SH-SY5Y (cell line): Measurements from ENCODE around the gene RAP1GDS1.

Experiments
- GATA2 ChIP-seq: IDR thresholded peaks from 2 replicates; pipeline ENCODE4 v1.6.1; 2011; ENCODE audit warnings: mild to moderate bottlenecking, low read depth, low read length
- GATA3 ChIP-seq: IDR thresholded peaks from 2 replicates; pipeline ENCODE4 v1.6.1; 2011; ENCODE audit warnings: low read depth, mild to moderate bottlenecking, low read length, moderate library complexity

- TF ChIP-seq GATA3 (no peak), GATA2 (no peak)
These were observed 30.2 kb upstream of the RAP1GDS1 start for GRCh38 chr4:98230961-98231360.
